GM18907 (cell line): ENCODE data around the gene PRM3.

Experiments used
- ATAC-seq: cut with Tn5 transposase; IDR thresholded peaks from one replicate; pipeline ENCODE4 v1.9.1; 2021; ENCODE audit warnings: mild to moderate bottlenecking, moderate library complexity; ENCODE audit not compliant: unreplicated experiment

Gene PRM3

GRCh38 chr16:11272921-11273720 lies at the start of gene PRM3:
Gene PRM3 (minus strand): TSS chr16:11273629. CDS start chr16:11273595, 34 bp downstream.
- no peak for ATAC-seq

GRCh38 chr16:11322823-11323222 lies 49.4 kb upstream of the PRM3 start:
- no peak for ATAC-seq

- ATAC-seq, result no peak
Observed at GRCh38 chr16:11321662-11322061, 48.2 kb upstream of the PRM3 start.

- no peak for ATAC-seq
Observed at GRCh38 chr16:11320170-11320569, 46.7 kb upstream of the PRM3 start.

GRCh38 chr16:11319529-11320146 lies 46.2 kb upstream of the PRM3 start:
- ATAC-seq, result no peak

- ATAC-seq, result no peak
Observed at GRCh38 chr16:11318817-11319216, 45.4 kb upstream of the PRM3 start.

- ATAC-seq, result no peak
Observed at GRCh38 chr16:11316331-11317015, 43.0 kb upstream of the PRM3 start.

GRCh38 chr16:11315510-11315909 lies 42.1 kb upstream of the PRM3 start:
- ATAC-seq, result no peak

- no peak for ATAC-seq
Observed at GRCh38 chr16:11314309-11314894, 41.0 kb upstream of the PRM3 start.

GRCh38 chr16:11313493-11314308 lies 40.3 kb upstream of the PRM3 start:
- ATAC-seq, result no peak

- no peak for ATAC-seq
Observed at GRCh38 chr16:11312718-11313492, 39.5 kb upstream of the PRM3 start.

- ATAC-seq, result peak; percentile 41
Observed at GRCh38 chr16:11310997-11311561, 37.6 kb upstream of the PRM3 start.

- ATAC-seq, result no peak
Observed at GRCh38 chr16:11310634-11310977, 37.2 kb upstream of the PRM3 start.

GRCh38 chr16:11309895-11310633 lies 36.6 kb upstream of the PRM3 start:
- ATAC-seq, result peak; percentile 48

GRCh38 chr16:11308493-11309283 lies 35.3 kb upstream of the PRM3 start:
- no peak for ATAC-seq

GRCh38 chr16:11307639-11308492 lies 34.4 kb upstream of the PRM3 start:
- no peak for ATAC-seq

GRCh38 chr16:11306997-11307638 lies 33.7 kb upstream of the PRM3 start:
- no peak for ATAC-seq
